Renal pelvis (tissue), 4 donors: Measurements from ENCODE around the gene GHRL. TPM values are rescaled to one million over a fixed set of nuclear protein-coding genes. Genes with fewer than 3 reads are reported as not detected.

ENCODE experiments used
- DNase-seq: peaks from one replicate; pipeline ENCODE4 v3.0.0-alpha.2; 2013
- polyA plus RNA-seq, 3 donors: library from polyadenylated mRNA; unstranded; fragments of 120-200 nt; gene quantifications; one replicate each; pipeline ENCODE4 v1.2.1, GENCODE V29; 2013; ENCODE audit not compliant: insufficient read length in 3 of 3

The GHRL gene
- polyA plus RNA-seq, 3 donors = 2.3 to 5.4 (median 3.8) TPM

- DNase-seq = no peak
Measured at GRCh38 chr3:10329495-10330015, 36.8 kb upstream of the GHRL start.

GRCh38 chr3:10328460-10329071 lies 35.8 kb upstream of the GHRL start:
- no peak for DNase-seq

- DNase-seq = no peak
Measured at GRCh38 chr3:10327592-10327991, 34.8 kb upstream of the GHRL start.

- no peak for DNase-seq
Measured at GRCh38 chr3:10322352-10322710, 29.6 kb upstream of the GHRL start.

- DNase-seq = no peak
Measured at GRCh38 chr3:10321630-10322351, 29.0 kb upstream of the GHRL start.

- no peak for DNase-seq
Measured at GRCh38 chr3:10320320-10320677, 27.6 kb upstream of the GHRL start.

GRCh38 chr3:10319804-10320203 lies 27.1 kb upstream of the GHRL start:
- DNase-seq = no peak

GRCh38 chr3:10319251-10319650 lies 26.5 kb upstream of the GHRL start:
- no peak for DNase-seq

- DNase-seq = no peak
Measured at GRCh38 chr3:10317961-10318350, 25.2 kb upstream of the GHRL start.

- no peak for DNase-seq
Measured at GRCh38 chr3:10317311-10317960, 24.7 kb upstream of the GHRL start.

GRCh38 chr3:10315771-10316344 lies 23.1 kb upstream of the GHRL start:
- no peak for DNase-seq

- no peak for DNase-seq
Measured at GRCh38 chr3:10315101-10315500, 22.4 kb upstream of the GHRL start.

- no peak for DNase-seq
Measured at GRCh38 chr3:10312861-10313260, 20.1 kb upstream of the GHRL start.

GRCh38 chr3:10312391-10312790 lies 19.6 kb upstream of the GHRL start:
- DNase-seq = no peak

- no peak for DNase-seq
Measured at GRCh38 chr3:10311710-10312109, 19.0 kb upstream of the GHRL start.

GRCh38 chr3:10310578-10310977 lies 17.8 kb upstream of the GHRL start:
- DNase-seq = no peak

- no peak for DNase-seq
Measured at GRCh38 chr3:10309736-10310135, 17.0 kb upstream of the GHRL start.

- DNase-seq = no peak
Measured at GRCh38 chr3:10308678-10309077, 15.9 kb upstream of the GHRL start.

- DNase-seq = no peak
Measured at GRCh38 chr3:10306156-10306555, 13.4 kb upstream of the GHRL start.

- DNase-seq = no peak
Measured at GRCh38 chr3:10305331-10305902, 12.7 kb upstream of the GHRL start.

GRCh38 chr3:10304905-10305304 lies 12.2 kb upstream of the GHRL start:
- DNase-seq = no peak

- DNase-seq = no peak
Measured at GRCh38 chr3:10303785-10304184, 11.0 kb upstream of the GHRL start.

- DNase-seq = no peak
Measured at GRCh38 chr3:10303105-10303504, 10.4 kb upstream of the GHRL start.
